ENCODE data around the gene DSCAML1. TPM values are rescaled to one million over a fixed set of nuclear protein-coding genes. Genes with fewer than 3 reads are reported as not detected.

The DSCAML1 gene
- total RNA-seq, 4 donors from 2014 or later, result 2.9 to 5.8 (median 3.3) TPM

DNA sequence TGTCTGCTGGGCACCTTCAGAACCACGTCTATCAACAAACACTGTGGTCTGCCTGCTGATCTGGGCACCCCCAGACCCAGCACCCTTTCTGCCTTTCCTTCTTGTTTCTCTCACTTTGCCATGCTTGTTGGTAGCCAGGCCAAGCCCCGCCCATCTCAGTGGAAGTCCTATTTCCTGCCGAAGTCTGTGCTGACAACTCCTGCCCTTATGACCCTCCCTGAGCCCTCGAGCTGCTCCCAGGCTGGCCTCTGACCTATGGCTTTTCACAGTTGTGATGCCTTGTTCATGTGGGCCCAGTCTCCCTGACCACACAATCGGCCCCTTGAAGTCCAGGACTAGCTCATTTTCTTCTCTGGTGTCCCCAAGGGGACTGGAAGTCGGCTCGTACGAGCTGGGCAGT lies 132.1 kb downstream of the DSCAML1 start:
- no peaks in the 10 kb centered on the region for H3K9me3 ChIP-seq
- no peaks in the 10 kb centered on the region for H3K36me3 ChIP-seq
- WGBS, 2 donors (ENCODE audit: low coverage in 1 of 2), result 50 to 54% methylated on average over 7 to 8 of the region's 8 CpGs
- in situ Hi-C loops (cut with MboI; ENCODE audit: low pct_ligation_motif_present in 1 of 4, low pct_unique_long_range_greater_than_20kb in 1 of 4, low sequenced_read_pairs in 3 of 4) (no loop called here), intact Hi-C loops (cut with DNase I; ENCODE audit: low total_unique reads) (no loop called here)
- H3K4me3 ChIP-seq, result no peak overlapping the region
- no peaks in the 10 kb centered on the region for H3K27me3 ChIP-seq
- TF ChIP-seq POLR2A (IDR thresholded peaks at IDR 0.05), result no peak
- no peak for TF ChIP-seq EP300 (IDR thresholded peaks at IDR 0.05; ENCODE audit: low read depth)
- TF ChIP-seq, protein P1, sequence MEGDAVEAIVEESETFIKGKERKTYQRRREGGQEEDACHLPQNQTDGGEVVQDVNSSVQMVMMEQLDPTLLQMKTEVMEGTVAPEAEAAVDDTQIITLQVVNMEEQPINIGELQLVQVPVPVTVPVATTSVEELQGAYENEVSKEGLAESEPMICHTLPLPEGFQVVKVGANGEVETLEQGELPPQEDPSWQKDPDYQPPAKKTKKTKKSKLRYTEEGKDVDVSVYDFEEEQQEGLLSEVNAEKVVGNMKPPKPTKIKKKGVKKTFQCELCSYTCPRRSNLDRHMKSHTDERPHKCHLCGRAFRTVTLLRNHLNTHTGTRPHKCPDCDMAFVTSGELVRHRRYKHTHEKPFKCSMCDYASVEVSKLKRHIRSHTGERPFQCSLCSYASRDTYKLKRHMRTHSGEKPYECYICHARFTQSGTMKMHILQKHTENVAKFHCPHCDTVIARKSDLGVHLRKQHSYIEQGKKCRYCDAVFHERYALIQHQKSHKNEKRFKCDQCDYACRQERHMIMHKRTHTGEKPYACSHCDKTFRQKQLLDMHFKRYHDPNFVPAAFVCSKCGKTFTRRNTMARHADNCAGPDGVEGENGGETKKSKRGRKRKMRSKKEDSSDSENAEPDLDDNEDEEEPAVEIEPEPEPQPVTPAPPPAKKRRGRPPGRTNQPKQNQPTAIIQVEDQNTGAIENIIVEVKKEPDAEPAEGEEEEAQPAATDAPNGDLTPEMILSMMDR (IDR thresholded peaks at IDR 0.05), result no peak
- no peak for TF ChIP-seq POLR2AphosphoS5 (IDR thresholded peaks at IDR 0.05)
- H3K27ac ChIP-seq, result no peak overlapping the region
- peak; percentile 21 for DNase-seq
- peaks cover 0 to 23% (median 4%) of the 10 kb centered on the region in 4 donors for H3K4me1 ChIP-seq

DNA sequence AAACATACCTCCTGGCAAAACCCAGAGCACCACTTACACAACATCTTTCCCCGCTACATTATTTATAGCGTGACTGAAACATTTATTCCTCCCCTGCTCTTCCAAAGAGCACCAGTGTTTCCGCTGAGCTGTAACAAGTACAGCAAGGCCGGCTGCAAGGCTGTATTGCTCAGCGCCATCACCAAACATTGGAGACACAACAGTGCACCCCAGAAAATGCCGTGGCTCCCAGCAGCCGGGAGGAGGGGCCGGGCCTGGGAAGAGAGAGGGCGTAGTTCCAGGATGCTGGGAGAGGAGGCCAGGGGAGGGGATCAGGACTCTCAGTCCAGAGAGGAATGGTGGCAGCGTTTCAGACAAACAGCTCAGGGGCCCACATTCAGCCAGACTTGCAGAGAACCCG lies 133.2 kb downstream of the DSCAML1 start:
- Histone ChIP-seq H3K27ac (peak overlapping the region in 3 of 4 donors; percentile 3 to 41 (median 14)), H3K36me3 (no peaks in the 10 kb centered on the region), H3K4me1 (peaks cover 0 to 31% (median 7%) of the 10 kb centered on the region in 4 donors), H3K4me3 (no peak overlapping the region), H3K27me3 (no peaks in the 10 kb centered on the region), H3K9me3 (no peaks in the 10 kb centered on the region)
- DNase-seq, result no peak
- intact Hi-C loops (cut with DNase I; ENCODE audit: low total_unique reads), result no loop called here
- TF ChIP-seq POLR2AphosphoS5 (IDR thresholded peaks at IDR 0.05) (no peak), POLR2A (IDR thresholded peaks at IDR 0.05) (no peak), EP300 (IDR thresholded peaks at IDR 0.05; ENCODE audit: low read depth) (no peak)
- TF ChIP-seq, protein P1 (IDR thresholded peaks at IDR 0.05), result no peak
- in situ Hi-C loops (cut with MboI; ENCODE audit: low pct_ligation_motif_present in 1 of 4, low pct_unique_long_range_greater_than_20kb in 1 of 4, low sequenced_read_pairs in 3 of 4), result no loop called here
- 35% methylated on average over 11 of the region's 11 CpGs; no CpG with 5 or more reads in 1 of the 2 donors for WGBS, 2 donors (ENCODE audit: low coverage in 1 of 2)

DNA sequence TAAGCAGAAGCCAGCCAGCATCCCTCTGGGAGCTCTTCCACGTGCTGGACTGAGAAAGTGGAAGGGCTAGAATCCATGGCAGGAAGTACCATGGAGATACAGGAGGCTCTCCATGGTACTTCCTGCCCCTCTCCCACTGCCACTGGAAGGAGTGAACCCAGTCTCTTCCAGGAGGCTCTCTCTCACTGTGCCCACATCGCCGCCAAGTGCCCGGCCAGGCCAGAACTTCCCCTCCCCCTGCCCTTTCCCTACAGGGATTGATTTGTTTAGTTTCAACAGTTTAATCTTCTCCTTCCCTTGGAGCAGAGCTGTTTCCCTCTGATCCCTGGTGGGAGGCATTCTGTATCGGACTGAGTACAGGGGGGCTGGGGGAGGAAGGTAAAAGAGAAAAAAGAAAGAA lies 133.6 kb downstream of the DSCAML1 start:
- 58% methylated on average over 5 of the region's 5 CpGs; no CpG with 5 or more reads in 1 of the 2 donors for WGBS, 2 donors (ENCODE audit: low coverage in 1 of 2)
- H3K27me3 ChIP-seq, result no peaks in the 10 kb centered on the region
- H3K36me3 ChIP-seq, result no peaks in the 10 kb centered on the region
- peak overlapping the region in 2 of 4 donors; percentile 14 to 41 for H3K27ac ChIP-seq
- H3K4me1 ChIP-seq, result peaks cover 0 to 35% (median 11%) of the 10 kb centered on the region in 4 donors
- DNase-seq, result no peak
- intact Hi-C loops (cut with DNase I; ENCODE audit: low total_unique reads), result no loop called here
- in situ Hi-C loops (cut with MboI; ENCODE audit: low pct_ligation_motif_present in 1 of 4, low pct_unique_long_range_greater_than_20kb in 1 of 4, low sequenced_read_pairs in 3 of 4), result no loop called here
- no peak for TF ChIP-seq EP300 (IDR thresholded peaks at IDR 0.05; ENCODE audit: low read depth)
- TF ChIP-seq, protein P1 (IDR thresholded peaks at IDR 0.05), result no peak
- TF ChIP-seq POLR2AphosphoS5 (IDR thresholded peaks at IDR 0.05), result no peak
- no peak for TF ChIP-seq POLR2A (IDR thresholded peaks at IDR 0.05)
- H3K4me3 ChIP-seq, result no peak overlapping the region
- H3K9me3 ChIP-seq, result no peaks in the 10 kb centered on the region

DNA sequence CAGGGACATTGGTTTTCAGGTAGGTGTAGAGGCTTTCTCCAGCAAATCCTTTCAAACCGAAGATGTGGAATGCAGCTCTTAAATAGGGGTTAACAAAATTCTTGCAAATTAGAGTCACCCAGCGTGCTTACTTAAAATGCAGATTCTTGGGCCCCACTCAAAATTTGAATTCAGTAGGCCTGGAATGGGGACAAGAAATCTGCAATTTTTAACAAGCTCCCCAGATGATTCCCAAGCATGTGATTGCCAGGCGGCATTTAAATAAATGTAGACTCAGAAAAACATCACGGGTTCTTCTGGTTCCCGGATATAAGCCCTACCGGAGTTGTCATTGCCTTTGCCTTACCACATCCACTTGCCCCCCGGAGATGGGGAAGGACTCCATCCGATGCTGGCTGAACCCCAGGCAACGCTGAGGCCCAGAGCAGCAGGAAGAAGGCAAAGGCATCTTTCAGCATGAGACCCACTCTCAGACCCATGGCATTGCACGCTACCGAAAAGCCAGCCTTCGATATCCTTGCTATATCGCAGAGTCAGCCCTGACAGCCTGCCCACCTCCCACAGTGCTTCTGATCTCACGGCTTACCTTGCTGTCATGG lies 134.2 kb downstream of the DSCAML1 start:
- Histone ChIP-seq H3K4me3 (no peak overlapping the region), H3K27ac (no peak overlapping the region), H3K36me3 (no peaks in the 10 kb centered on the region), H3K9me3 (no peaks in the 10 kb centered on the region), H3K27me3 (no peaks in the 10 kb centered on the region), H3K4me1 (peaks cover 0 to 41% (median 14%) of the 10 kb centered on the region in 4 donors)
- no peak for DNase-seq
- intact Hi-C loops (cut with DNase I; ENCODE audit: low total_unique reads), result no loop called here
- 91% methylated on average over 14 of the region's 14 CpGs; no CpG with 5 or more reads in 1 of the 2 donors for WGBS, 2 donors (ENCODE audit: low coverage in 1 of 2)
- in situ Hi-C loops (cut with MboI; ENCODE audit: low pct_ligation_motif_present in 1 of 4, low pct_unique_long_range_greater_than_20kb in 1 of 4, low sequenced_read_pairs in 3 of 4), result no loop called here
- TF ChIP-seq POLR2AphosphoS5 (IDR thresholded peaks at IDR 0.05) (no peak), POLR2A (IDR thresholded peaks at IDR 0.05) (no peak), EP300 (IDR thresholded peaks at IDR 0.05; ENCODE audit: low read depth) (no peak)
- TF ChIP-seq, protein P1 (IDR thresholded peaks at IDR 0.05), result no peak
